ENCODE results near the gene SCGB2B2. TPM values are rescaled to one million over a fixed set of nuclear protein-coding genes. Genes with fewer than 3 reads are reported as not detected.

SCGB2B2 gene
- polyA plus RNA-seq, 1 of the 3 experiments (the other 2 are of a cell fraction) = 0.03 TPM

- Histone ChIP-seq H3K9me3 (no peaks in the 10 kb centered on the region), H3K79me2 (ENCODE audit: insufficient read depth) (no peaks in the 10 kb centered on the region), H3K4me1 (ENCODE audit: control insufficient read depth in 1 of 2, insufficient read depth in 2 of 2, low read depth in 1 of 2, low read length in 1 of 2) (peaks cover 0 to 15% of the 10 kb centered on the region in 2 experiments; a peak in 1 of 4 replicates), H3K27ac (ENCODE audit: low read depth in 2 of 2, low read length in 1 of 2) (no peak overlapping the region; a peak in 1 of 4 replicates), H3K4me3 (ENCODE audit: low read depth in 2 of 2, low read length in 1 of 2) (peak overlapping the region; percentile 24 to 48; a peak in 2 of 4 replicates), H4K20me1 (ENCODE audit: insufficient read depth) (no peaks in the 10 kb centered on the region), H3K27me3 (ENCODE audit: insufficient read depth) (no peaks in the 10 kb centered on the region), H2AFZ (ENCODE audit: low read depth) (peak overlapping the region; percentile 92), H3K9me2 (no peaks in the 10 kb centered on the region), H3K36me3 (replicated peaks in 1 of 2; ENCODE audit: control insufficient read depth in 1 of 2, insufficient read depth in 2 of 2, low read length in 1 of 2) (no peaks in the 10 kb centered on the region), H3K9ac (peak overlapping the region; percentile 46), H3K4me2 (peak overlapping the region; percentile 60; the same call in 1 of the 2 replicates), H3F3A (replicated peaks; ENCODE audit: insufficient read depth) (no peaks in the 10 kb centered on the region)
- POLR2A ChIA-PET = no interaction called here
- TF ChIP-seq JUND (IDR thresholded peaks at IDR 0.05) = no peak
- TF ChIP-seq CTCF (IDR thresholded peaks at IDR 0.05) = no peak
- TF ChIP-seq REST (IDR thresholded peaks at IDR 0.05; ENCODE audit: low read depth, low read length) = no peak
- no peak for TF ChIP-seq FOSL2 (IDR thresholded peaks at IDR 0.05; ENCODE audit: borderline replicate concordance, low read depth)
- TF ChIP-seq EZH2phosphoT487 (IDR thresholded peaks at IDR 0.05; ENCODE audit: borderline replicate concordance, low read depth) = no peak
- no peak for TF ChIP-seq TEAD4 (IDR thresholded peaks at IDR 0.05; ENCODE audit: borderline replicate concordance, insufficient read depth)
- TF ChIP-seq GATA2 (CRISPR knock-in tag; IDR thresholded peaks at IDR 0.05) = no peak
- no peak for TF ChIP-seq USF1 (IDR thresholded peaks at IDR 0.05; ENCODE audit: borderline replicate concordance, low read depth)
- no peak for TF ChIP-seq FOXJ3 (CRISPR knock-in tag; IDR thresholded peaks at IDR 0.05)
- no peak for TF ChIP-seq USF2 (IDR thresholded peaks at IDR 0.05; ENCODE audit: borderline replicate concordance, low read depth, low read length)
- no peak for TF ChIP-seq EP300 (IDR thresholded peaks at IDR 0.05; ENCODE audit: borderline replicate concordance in 1 of 2, low read depth in 1 of 2, low read length in 1 of 2)
- TF ChIP-seq CHD2 (IDR thresholded peaks at IDR 0.05; ENCODE audit: low read length, partially characterized antibody) = no peak
- no peak for TF ChIP-seq MEF2A (IDR thresholded peaks at IDR 0.05; ENCODE audit: borderline replicate concordance, low read depth)
- TF ChIP-seq TCF12 (IDR thresholded peaks at IDR 0.05) = no peak
- no peak for TF ChIP-seq GABPA (IDR thresholded peaks at IDR 0.05; ENCODE audit: low read depth)
- TF ChIP-seq PBX3 (IDR thresholded peaks at IDR 0.05) = no peak
- TF ChIP-seq TAF1 (IDR thresholded peaks at IDR 0.05; ENCODE audit: borderline replicate concordance, low read depth, low read length) = no peak
- no peak for TF ChIP-seq MXI1 (IDR thresholded peaks at IDR 0.05; ENCODE audit: low read depth, low read length)
- no peak for TF ChIP-seq NFIC (IDR thresholded peaks at IDR 0.05; ENCODE audit: borderline replicate concordance)
- no peak for TF ChIP-seq RAD21 (IDR thresholded peaks at IDR 0.05; ENCODE audit: low read length)
- 54% methylated on average over 12 of the region's 17 CpGs for WGBS (ENCODE audit: low lambda C conversion rate)
- DNase-seq = no peak
- CTCF ChIA-PET = interaction anchor here (1.2 to 1.8 kb wide), 2 partner anchors 28 to 45 kb away, joined by 3 to 7 read pairs; no protein-coding TSS in a partner anchor
Observed at GRCh38 chr19:34667349-34668076, 9.4 kb downstream of the SCGB2B2 start.

All from SK-N-SH (cell line).